T-helper 1 cell treated with Interleukin-12 subunit alpha and Interleukin-12 subunit beta and Interleukin-4 antibody, amounts not matched to agents 30 μg/mL and 1 μg/mL, for 36 hours (primary cell): Measurements from ENCODE around the gene EVX1.

Experiments
- H3K27ac Mint-ChIP-seq: one replicate; pipeline ENCODE4 v1.8.0; 2021; ENCODE audit warnings: mild to moderate bottlenecking, mixed read lengths
- H3K27me3 Mint-ChIP-seq: one replicate; pipeline ENCODE4 v1.8.0; 2021; ENCODE audit warnings: low read depth, mixed read lengths
- H3K36me3 Mint-ChIP-seq: one replicate; pipeline ENCODE4 v1.8.0; 2021; ENCODE audit warnings: low read depth, mixed read lengths
- H3K4me1 Mint-ChIP-seq: one replicate; pipeline ENCODE4 v1.8.0; 2021; ENCODE audit warnings: low read depth, mixed read lengths
- H3K4me3 Mint-ChIP-seq: one replicate; pipeline ENCODE4 v1.8.0; 2021; ENCODE audit warnings: mild to moderate bottlenecking, moderate library complexity, mixed read lengths
- H3K9me3 Mint-ChIP-seq: one replicate; pipeline ENCODE4 v1.8.0; 2021; ENCODE audit warnings: mixed read lengths

Gene EVX1

GRCh38 chr7:27212497-27213432 lies 29.8 kb upstream of the EVX1 start:
- H3K4me3 Mint-ChIP-seq: no peak overlapping the region
- H3K36me3 Mint-ChIP-seq: no peaks in the 10 kb centered on the region
- no peak overlapping the region for H3K27ac Mint-ChIP-seq
- no peaks in the 10 kb centered on the region for H3K9me3 Mint-ChIP-seq
- peaks cover 92% of the 10 kb centered on the region for H3K27me3 Mint-ChIP-seq
- peaks cover 6% of the 10 kb centered on the region for H3K4me1 Mint-ChIP-seq

GRCh38 chr7:27213433-27214238 lies 29.0 kb upstream of the EVX1 start:
- peaks cover 6% of the 10 kb centered on the region for H3K4me1 Mint-ChIP-seq

GRCh38 chr7:27214239-27214950 lies 28.2 kb upstream of the EVX1 start:
- no peak overlapping the region for H3K27ac Mint-ChIP-seq
- no peaks in the 10 kb centered on the region for H3K9me3 Mint-ChIP-seq
- H3K4me3 Mint-ChIP-seq: no peak overlapping the region
- no peaks in the 10 kb centered on the region for H3K36me3 Mint-ChIP-seq
- H3K27me3 Mint-ChIP-seq: peaks cover 89% of the 10 kb centered on the region
- H3K4me1 Mint-ChIP-seq: peaks cover 6% of the 10 kb centered on the region

More at GRCh38 chr7:27213433-27214238, 29.0 kb upstream of the EVX1 start:
- Mint-ChIP-seq H3K4me3 (no peak overlapping the region), H3K27ac (no peak overlapping the region), H3K27me3 (peaks cover 89% of the 10 kb centered on the region), H3K9me3 (no peaks in the 10 kb centered on the region), H3K36me3 (no peaks in the 10 kb centered on the region)

- Mint-ChIP-seq H3K4me3 (no peak overlapping the region), H3K27ac (no peak overlapping the region), H3K9me3 (no peaks in the 10 kb centered on the region), H3K27me3 (peaks cover 89% of the 10 kb centered on the region), H3K36me3 (no peaks in the 10 kb centered on the region), H3K4me1 (peaks cover 2% of the 10 kb centered on the region)
Observed at GRCh38 chr7:27215356-27215755, 27.2 kb upstream of the EVX1 start.

DNA sequence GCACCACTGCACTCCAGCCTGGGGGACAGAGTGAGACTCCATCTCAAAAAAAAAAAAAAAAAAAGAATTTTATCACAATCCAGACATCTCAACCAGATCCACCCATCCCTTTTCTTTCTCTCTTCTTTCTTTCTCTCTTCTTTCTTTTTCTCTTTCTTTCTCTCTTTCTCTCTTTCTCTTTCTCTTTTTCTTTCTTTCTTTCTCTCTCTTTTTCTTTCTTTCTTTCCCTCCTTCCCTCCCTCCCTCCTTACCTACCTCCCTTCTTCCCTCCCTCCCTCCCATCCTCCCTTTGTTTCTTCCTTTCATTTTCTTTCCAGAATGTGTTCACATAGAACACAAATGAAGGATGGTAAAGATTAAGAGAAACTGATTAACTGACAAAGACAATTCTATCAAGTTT lies 24.7 kb upstream of the EVX1 start:
- peaks cover 87% of the 10 kb centered on the region for H3K27me3 Mint-ChIP-seq
- H3K4me3 Mint-ChIP-seq: no peak overlapping the region
- H3K4me1 Mint-ChIP-seq: peaks cover 2% of the 10 kb centered on the region
- no peak overlapping the region for H3K27ac Mint-ChIP-seq
- no peaks in the 10 kb centered on the region for H3K9me3 Mint-ChIP-seq
- no peaks in the 10 kb centered on the region for H3K36me3 Mint-ChIP-seq

GRCh38 chr7:27219821-27220220 lies 22.8 kb upstream of the EVX1 start:
- Mint-ChIP-seq H3K4me1 (peaks cover 2% of the 10 kb centered on the region), H3K27ac (no peak overlapping the region), H3K9me3 (no peaks in the 10 kb centered on the region), H3K27me3 (peaks cover 89% of the 10 kb centered on the region), H3K4me3 (no peak overlapping the region), H3K36me3 (no peaks in the 10 kb centered on the region)

DNA sequence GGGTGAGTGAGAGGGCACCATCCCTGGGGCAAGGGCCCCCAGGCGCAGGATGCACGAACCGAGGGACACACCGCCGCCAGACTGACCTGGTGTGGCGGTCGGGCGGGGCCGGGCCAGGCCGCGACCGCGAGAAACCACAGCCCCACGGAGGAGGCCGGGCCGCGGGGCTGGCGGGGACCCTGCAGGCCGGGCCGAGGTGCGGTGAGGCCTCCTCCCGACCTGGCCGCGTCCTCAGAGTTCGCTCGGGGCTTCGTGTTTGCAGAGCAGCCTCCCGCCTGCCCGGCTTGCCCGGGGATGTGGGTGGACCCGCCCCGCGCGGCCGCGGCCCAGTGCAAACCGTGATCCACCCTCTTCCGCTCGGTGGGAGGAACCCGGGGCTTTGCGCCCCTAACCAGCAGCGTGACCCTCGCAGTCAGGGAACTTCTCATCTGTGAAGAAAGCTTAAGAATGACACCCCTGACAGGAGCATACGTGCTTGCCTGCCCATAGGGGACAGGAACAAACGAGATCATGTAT lies 22.1 kb upstream of the EVX1 start:
- Mint-ChIP-seq H3K36me3 (no peaks in the 10 kb centered on the region), H3K27ac (no peak overlapping the region), H3K4me1 (peaks cover 2% of the 10 kb centered on the region), H3K27me3 (peaks cover 88% of the 10 kb centered on the region), H3K4me3 (no peak overlapping the region), H3K9me3 (no peaks in the 10 kb centered on the region)

DNA sequence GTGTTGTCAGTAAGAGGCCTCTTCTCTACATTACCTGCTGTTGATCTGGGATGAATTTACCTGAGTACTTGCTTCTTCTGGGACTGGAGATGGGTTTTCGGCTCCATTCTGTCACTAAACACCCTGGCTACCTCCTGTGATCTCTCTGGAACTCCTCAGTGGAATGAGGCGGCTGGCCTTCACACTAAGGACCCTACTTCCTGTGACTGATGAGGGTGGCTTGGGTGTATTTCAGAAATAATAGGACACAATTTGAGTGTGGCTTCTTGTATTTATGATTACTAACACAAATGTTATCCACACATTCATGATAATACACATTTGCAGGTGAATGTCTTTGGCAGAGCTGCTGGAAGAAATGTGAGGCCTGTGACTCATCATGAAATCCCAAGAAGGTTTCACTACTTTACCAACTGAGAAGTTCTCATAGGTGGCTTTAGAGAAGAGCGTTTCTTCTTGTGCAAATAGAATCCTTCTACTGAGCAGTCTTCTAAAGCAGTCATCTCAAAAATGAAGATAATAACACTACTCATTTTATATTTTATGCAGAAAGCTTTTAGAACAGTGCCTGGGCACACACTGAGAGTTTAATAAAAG lies 21.3 kb upstream of the EVX1 start:
- Mint-ChIP-seq H3K27me3 (peaks cover 83% of the 10 kb centered on the region), H3K36me3 (no peaks in the 10 kb centered on the region), H3K9me3 (no peaks in the 10 kb centered on the region), H3K27ac (no peak overlapping the region), H3K4me1 (peaks cover 2% of the 10 kb centered on the region), H3K4me3 (no peak overlapping the region)

GRCh38 chr7:27223941-27224575 lies 18.5 kb upstream of the EVX1 start:
- Mint-ChIP-seq H3K27ac (no peak overlapping the region), H3K4me3 (no peak overlapping the region), H3K36me3 (no peaks in the 10 kb centered on the region), H3K27me3 (peaks cover 85% of the 10 kb centered on the region), H3K9me3 (no peaks in the 10 kb centered on the region), H3K4me1 (peaks cover 2% of the 10 kb centered on the region)

DNA sequence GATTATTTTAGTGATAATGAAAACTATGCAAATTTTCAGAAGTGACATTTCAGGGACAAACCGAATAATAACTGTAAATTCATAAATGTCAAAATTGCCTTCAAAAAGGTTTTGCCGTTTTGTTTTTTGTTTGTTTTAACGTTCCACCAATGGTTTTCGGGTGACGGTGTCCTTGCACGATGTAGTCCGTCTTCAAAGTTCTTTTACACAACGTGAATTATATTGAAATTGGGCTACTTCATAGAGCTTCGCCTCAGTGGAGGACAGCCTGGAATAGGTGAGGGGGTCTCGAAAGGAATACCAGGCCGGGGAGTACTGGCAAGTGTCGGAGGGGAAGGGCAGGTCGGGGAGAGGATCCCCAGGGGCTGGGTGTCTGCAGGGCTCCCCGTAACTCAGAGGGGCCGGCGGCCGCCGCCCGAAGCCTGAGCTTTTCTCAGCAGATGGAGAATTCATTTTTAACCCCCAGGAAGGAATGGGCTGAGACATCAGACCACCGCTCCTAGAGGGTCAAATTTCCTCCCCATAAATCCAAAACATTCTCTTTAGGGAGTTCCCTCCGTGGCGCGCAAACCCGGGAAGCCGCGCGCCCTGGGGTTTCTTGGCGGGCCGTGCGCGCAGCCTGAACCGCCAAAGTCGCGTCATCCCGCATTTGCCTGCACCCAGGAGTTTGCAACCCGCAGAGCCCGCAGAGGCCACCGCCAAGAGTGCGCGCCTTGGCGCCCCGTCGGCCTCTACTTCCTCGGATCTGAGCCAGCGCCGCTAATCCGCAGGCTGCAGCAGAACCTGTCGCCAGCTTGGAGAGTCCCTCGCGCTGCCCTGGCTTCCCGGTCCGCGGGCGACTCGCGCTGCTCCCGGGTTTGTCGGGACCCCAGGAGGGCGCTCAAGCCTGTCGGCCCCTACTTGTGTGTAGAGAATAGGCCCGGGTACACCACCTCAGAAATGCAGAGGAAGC lies 17.3 kb upstream of the EVX1 start:
- Mint-ChIP-seq H3K4me1 (peaks cover 2% of the 10 kb centered on the region), H3K27me3 (peaks cover 80% of the 10 kb centered on the region), H3K4me3 (no peak overlapping the region), H3K27ac (no peak overlapping the region), H3K36me3 (no peaks in the 10 kb centered on the region), H3K9me3 (no peaks in the 10 kb centered on the region)

DNA sequence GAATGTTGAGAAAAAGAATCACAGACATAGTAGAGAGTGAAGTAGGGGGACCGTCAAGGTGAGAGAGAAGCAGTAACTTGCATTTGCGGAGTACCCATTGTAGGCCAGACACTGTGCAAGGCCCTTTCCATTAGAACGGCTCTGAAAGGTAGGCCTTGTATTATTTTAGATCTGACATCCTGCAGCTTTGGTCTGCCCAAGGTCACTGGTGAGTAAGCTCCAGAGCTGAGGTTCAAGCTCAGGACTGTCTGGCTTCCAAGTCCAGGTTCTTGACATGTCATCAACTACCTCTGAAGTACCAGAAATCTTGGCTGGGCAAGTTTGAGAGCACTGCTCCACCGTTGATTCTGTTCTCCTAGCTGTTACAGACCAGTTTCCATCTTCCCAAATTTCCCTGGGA lies 13.2 kb upstream of the EVX1 start:
- H3K27me3 Mint-ChIP-seq: peaks cover 53% of the 10 kb centered on the region
- no peaks in the 10 kb centered on the region for H3K4me1 Mint-ChIP-seq
- H3K27ac Mint-ChIP-seq: no peak overlapping the region
- H3K4me3 Mint-ChIP-seq: no peak overlapping the region
- H3K36me3 Mint-ChIP-seq: no peaks in the 10 kb centered on the region
- H3K9me3 Mint-ChIP-seq: no peaks in the 10 kb centered on the region

DNA sequence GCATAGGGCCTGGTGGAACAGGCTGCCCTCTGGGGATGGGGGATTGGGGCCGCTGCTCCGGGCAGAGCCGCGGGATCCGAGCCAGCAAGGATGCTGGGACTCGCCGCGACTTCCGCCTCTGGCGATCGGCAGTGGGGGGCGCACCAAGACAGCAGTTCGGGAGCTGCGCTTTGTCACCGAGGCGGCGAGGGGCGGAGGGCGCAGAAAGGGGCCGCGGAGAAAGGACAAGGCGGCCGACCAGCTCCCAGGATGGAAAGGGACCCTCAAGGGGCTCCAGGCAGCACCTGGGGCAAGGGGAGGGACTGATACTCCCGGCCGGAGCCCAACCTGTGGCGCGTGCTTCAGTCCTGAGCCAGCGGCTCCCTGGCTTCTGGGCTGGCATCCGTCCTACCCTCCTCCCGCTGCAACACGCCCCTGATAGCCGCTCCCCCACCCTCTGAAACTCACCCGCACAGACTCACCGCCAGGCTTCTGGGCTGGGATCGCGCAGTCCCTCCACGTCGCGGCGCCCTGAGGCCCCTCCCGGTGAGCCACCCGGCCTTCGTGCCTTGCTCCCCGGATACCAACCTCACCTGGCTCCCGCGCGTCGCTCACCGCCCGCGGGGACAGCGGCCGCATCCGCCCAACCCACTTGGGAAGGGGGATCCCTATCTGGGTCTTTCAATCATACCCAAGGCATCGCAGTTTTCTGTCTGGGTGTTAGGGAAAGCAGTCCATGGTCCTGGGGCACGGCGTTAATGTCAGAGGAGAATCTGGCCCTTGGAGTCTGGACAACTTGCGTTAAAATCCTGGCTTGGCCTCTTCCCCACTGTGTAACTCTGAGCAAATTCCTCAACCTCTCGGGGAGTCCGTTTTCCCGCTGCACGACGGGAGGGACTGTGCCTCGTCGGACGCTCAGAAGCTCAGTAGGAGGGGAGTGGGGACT lies 7.0 kb upstream of the EVX1 start:
- Mint-ChIP-seq H3K27ac (no peak overlapping the region), H3K9me3 (no peaks in the 10 kb centered on the region), H3K4me3 (no peak overlapping the region), H3K27me3 (peaks cover 64% of the 10 kb centered on the region), H3K4me1 (peaks cover 1% of the 10 kb centered on the region), H3K36me3 (no peaks in the 10 kb centered on the region)
